GM04503 (cell line): ENCODE measurements around the gene PLA2G2C.
"Not testable (repeated sequence)": the region's sequence is repeated elsewhere in the genome, so short reads cannot be mapped to it uniquely, and the experiment has no call there.

ENCODE experiments used
- DNase-seq: peaks from one replicate; pipeline ENCODE4 v3.0.0-alpha.2; 2012; ENCODE audit warnings: low read depth

The PLA2G2C gene

DNA sequence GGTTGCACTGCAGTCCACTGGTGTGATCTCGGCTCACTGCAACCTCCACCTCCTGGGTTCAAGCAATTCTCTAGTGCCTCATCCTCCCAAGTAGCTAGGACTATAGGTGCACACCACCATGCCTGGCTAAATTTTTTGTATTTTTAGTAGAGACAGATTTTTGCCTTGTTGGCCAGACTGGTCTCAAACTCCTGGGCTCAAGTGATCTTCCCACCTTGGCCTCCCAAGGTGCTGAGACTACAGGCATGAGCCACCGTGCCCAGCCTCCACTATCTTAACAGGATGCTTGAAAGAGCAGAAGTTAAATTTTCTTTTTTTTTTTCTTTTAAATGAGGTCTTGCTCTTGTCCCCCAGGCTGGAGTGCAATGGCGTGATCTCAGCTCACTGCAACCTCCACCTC lies 55.8 kb downstream of the PLA2G2C start:
- not testable (repeated sequence) for DNase-seq

DNA sequence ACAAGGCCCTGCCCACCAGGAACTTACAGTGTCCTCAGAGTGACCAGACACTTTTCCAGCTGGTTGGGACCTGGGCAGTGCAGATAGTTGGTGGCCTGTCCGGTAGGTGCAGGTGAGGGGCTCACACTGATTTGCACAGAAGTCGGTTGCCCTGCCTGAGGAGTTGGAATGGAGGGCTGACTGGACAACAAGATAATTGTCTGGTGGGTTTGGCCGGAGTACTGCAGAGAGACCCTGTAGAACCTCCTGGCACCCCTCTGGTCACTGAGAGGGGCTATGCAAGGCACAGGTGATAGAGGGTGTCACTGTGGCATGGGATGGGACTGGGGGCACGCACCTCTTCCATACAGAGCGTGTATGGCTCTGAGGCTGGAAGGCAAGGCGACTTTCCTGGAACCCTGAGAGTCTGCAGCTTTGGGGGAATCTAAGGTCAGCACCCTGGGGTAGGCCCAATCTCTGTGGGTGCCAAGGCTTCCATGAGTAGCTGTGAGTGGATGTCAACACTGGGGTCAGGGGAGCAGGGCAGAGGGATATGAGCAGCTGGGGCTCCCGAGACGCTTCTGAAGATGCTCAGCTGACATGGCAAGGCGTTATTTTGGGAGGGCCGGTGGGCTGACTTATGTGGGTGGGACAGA lies 59.4 kb downstream of the PLA2G2C start:
- DNase-seq: no peak

DNA sequence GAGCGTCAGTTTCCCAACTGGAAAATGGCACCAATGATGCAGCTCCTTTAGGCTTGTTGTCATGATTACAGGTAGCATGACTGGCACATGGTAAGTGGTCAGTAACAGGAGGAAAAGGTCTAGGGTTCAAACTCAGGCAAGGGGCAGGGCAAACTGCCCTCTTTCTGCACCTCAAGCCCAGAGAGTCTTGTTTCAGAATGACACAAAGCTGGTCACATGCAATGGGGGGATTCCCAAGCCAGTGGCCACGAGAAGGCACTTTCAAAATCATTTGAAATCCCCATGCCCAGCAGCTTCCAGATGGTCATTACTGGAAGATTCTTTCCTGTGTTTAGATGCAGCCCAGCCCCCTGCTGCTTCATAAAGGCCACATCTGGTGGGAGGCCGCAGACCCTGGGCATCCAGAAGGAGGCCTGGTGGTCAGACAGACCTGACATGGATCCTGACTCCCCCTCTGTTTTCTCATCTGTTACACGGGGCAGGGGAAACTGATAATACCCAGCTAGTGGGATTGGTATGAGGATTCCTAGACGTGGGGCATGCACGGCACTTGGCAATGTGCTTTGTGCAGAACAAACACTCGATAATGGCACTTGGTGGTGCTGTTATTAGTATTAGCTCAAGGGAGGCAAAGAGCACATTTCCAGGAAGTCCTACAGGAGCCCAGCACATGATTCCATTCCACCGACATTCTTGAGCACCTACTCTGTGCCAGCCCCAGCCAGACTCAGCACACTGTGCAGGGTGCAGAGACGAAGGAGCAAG lies 60.1 kb downstream of the PLA2G2C start:
- no peak for DNase-seq

DNA sequence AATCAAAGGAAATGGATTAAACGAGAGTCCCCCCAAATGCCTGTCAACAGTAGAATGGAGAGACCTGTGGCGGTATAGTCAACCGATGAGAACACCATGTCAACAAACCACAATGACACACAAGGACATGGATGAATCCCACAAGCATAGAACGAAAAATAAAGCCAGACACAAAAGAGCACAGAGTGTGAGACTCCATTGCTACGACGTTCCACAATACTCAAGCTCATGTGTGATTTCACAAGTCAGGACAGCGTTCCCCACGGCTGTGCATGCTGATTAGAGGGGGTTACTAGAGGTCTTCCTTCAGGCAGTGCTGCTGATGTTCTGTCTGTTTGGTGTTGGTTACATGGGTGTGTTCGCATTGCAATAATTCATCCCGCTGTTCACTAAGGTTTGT lies 61.2 kb downstream of the PLA2G2C start:
- DNase-seq: no peak

DNA sequence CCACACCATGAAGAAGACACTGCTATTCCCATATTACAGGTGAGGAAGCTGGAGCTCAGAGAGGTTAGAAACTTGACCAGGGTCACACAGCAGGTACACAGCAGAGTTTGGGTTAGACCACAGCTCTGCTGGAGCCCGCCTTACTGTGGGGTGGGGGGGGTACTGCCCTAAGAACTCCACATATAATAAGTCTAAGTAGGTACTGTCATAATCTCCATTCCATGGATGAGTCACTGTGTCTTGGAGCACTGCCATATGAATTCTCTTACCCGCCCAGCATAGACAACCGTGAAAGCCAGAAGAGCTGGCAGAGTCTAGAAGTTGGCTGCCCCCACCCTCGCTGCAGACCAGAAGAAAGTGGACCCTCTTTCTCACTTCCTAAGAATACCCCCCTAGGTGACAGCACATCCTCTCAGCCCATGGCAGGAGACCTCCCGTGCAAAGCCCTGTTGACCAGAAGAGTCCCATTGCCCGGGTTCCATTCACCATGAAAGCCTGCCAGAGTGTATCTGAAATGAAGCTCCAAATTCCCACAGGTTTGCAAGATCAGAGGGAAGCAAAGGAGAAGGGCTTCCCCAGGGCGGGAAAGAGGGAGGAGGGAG lies 61.8 kb downstream of the PLA2G2C start:
- DNase-seq: peak; percentile 27

DNA sequence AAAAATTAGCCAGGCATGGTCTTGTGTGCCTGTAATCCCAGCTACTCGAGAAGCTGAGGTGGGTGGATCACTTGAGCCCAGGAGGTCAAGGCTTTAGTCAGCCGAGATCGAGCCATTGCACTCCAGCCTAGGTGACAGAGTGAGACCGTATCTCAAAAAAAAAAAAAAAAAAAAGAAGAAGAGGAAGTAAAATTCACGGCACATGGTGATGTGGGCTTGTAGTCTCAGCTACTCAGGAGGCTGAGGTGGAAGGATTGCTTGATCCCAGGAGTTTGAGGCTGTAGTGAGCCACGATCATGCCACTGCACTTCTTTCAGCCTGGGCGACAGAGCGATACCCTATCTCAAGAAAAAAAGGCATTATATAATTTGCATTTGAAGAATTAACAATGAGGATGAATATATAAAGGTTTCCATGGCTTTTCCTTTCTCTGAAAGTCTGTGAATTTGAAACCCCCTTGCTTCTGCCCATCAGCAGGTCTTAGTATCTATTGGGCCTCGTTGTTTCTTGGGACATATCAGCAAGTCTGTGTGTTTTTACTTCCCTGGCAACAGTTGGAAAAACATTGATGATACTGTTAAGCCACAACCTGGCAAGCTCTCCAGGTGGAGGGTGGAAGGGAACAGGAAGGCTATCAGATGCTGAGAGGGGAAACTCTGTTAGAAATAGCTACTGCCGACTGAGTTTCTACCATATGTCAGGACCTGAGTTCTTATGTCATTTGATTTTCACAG lies 62.4 kb downstream of the PLA2G2C start:
- DNase-seq: no peak

DNA sequence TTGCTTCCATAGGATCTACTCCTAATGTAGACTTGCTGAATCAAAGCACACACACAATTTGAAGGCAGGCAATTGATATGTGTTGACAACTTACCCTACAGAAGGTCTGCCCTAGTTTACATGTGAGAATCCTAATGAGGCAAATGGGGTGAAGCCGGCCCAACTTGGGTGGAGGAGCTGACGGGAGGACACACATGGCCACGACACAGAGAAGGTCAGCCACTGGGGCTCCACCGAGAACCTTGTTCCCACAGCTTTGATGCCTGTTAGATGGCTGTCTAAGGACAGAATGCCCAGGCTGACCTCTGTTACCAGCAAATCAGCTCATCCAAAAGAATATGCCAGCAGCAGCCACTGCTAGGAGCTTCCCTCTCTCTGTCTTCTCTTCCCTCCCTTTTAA lies 65.5 kb downstream of the PLA2G2C start:
- no peak for DNase-seq

DNA sequence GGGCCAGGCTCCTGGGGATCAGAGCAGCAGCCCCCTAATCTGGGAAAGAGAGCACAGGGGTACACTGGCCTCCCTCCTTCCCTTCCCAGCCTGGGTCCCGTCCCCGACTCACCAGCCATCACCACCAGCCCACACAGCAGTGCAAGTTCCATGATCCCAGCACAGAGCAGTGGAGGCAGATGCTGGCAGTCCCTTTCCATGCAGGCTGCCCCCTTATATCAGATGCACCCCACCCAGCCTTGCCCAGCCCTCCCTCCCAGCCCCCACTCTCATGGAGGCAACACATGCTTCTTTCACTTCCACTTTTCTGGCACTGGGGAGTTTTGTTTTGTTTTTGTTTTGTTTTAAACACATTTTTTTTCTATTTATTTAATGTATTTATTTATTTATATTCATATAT lies 67.0 kb downstream of the PLA2G2C start, which contains the start of gene PLA2G2D:
Gene PLA2G2D, minus strand, starts transcription at position 190 of the 400 bp plus-strand sequence. Its CDS starts 38 bp downstream, at position 152.
- DNase-seq: no peak

DNA sequence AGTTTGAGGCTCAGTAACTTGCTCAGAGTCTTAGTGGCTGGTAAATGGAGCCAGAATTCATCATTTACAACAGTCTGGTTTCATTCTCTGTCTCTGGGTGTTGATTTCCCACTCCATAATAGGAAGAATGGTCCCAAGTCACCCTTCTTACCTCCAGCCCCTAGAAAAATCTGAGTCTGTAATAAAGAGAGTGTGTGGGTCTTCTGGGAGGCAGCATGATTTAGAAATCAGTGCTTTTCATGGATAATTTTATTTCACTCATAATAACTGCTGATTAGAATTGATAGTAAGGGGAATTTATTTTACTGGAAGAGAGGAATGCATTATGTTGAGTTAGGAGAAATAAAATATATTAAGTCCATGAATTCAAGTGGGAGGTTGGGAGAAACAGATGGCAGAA lies 69.1 kb downstream of the PLA2G2C start:
- no peak for DNase-seq

DNA sequence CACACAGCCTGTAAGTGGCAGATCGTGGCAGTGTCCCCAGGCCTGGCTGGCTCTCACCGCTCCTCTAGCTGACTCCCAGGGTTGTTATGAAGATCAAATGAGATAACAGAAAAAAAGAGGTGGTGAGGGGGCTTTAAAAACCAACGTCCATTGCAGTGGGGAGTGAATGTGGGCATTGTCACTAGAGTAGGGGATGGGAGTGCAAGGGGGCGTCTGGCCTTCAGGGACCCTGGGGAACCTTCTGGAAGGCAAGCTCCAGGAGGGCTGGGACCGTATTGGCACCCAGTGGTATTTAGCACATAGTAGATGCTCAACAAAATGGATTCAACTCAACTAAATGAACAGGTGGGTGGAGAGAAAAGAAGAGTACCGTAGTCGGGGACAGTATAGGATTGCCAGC lies 70.4 kb downstream of the PLA2G2C start:
- DNase-seq: no peak

DNA sequence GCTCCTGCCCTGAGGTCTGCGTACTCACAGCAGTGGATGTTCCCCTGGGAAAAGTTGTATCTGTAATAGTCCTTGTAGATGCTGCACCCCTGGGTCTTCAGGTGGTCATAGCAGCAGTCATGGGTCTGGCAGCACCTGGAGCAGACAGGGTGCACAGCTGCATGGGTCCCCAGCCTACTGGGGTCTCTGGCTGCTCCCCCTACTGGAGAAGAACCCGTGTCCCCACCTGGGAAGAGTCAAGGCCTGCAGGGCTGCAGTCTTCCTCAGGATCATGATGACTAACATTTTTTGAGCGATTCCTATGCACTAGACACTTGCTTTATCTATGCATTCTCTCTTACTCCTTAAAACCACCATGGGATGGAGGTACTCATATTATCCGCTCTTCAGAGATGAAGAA lies 70.8 kb downstream of the PLA2G2C start:
- no peak for DNase-seq

DNA sequence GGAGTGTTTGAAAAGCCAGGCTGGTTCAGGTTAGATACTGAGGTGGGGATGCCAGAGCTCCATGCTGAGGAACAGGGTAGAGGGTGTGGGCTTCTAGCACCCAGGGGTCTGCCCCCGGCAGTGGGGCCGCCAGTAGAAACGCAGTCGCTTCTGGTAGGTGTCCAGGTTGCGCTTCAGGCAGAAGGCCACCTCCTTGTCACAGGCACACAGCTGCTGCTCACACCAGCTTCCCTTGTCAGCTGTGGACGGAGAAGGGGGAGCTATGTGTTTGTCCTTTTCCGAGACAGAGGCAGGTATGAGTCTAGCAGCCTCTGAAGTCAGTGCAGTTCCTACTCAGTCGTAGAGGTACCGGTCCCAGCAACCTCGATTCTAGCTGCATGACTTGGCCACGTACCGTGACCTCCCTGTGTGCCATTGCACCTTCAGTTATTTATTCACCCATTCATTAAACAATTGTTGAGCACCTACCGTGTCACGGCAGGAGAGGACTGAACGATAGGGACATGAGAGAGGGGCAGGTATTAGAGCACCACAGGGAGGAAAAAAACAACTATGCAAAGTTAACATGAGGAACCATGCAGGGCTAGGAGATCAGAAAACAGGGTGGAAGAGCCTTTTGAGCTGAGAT lies 72.2 kb downstream of the PLA2G2C start:
- no peak for DNase-seq
